ENCODE measurements around the gene ZBTB8OS.
"Not testable (repeated sequence)": the region's sequence is repeated elsewhere in the genome, so short reads cannot be mapped to it uniquely, and the experiment has no call there.

The ZBTB8OS gene

DNA sequence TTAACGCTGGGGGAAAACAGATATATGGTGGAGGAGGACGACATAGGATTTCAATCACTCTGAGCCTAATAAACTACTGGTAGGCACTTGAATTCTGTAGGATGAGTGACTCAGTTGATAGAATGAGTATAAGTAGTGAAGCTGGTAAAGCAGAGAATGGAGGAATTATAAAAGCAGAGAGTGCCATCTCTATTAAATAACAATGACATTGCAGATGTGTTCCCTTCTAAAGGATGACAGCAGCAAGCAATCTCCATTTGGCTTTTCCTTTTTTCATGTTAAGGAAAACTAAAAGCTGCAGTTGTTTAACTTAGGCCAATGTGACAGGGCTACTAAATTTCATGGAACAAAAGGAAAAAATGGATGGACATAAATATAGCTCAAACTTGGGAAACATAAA is 17.5 kb downstream of the ZBTB8OS start:
- DNase-seq (ENCODE audit: low read depth), result no peak
- H3K4me3 ChIP-seq (ENCODE audit: low read length), result no peak overlapping the region
- TF ChIP-seq, protein P1, sequence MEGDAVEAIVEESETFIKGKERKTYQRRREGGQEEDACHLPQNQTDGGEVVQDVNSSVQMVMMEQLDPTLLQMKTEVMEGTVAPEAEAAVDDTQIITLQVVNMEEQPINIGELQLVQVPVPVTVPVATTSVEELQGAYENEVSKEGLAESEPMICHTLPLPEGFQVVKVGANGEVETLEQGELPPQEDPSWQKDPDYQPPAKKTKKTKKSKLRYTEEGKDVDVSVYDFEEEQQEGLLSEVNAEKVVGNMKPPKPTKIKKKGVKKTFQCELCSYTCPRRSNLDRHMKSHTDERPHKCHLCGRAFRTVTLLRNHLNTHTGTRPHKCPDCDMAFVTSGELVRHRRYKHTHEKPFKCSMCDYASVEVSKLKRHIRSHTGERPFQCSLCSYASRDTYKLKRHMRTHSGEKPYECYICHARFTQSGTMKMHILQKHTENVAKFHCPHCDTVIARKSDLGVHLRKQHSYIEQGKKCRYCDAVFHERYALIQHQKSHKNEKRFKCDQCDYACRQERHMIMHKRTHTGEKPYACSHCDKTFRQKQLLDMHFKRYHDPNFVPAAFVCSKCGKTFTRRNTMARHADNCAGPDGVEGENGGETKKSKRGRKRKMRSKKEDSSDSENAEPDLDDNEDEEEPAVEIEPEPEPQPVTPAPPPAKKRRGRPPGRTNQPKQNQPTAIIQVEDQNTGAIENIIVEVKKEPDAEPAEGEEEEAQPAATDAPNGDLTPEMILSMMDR (IDR thresholded peaks at IDR 0.05; ENCODE audit: insufficient read depth, low read depth, low read length, missing control alignments), result no peak

DNA sequence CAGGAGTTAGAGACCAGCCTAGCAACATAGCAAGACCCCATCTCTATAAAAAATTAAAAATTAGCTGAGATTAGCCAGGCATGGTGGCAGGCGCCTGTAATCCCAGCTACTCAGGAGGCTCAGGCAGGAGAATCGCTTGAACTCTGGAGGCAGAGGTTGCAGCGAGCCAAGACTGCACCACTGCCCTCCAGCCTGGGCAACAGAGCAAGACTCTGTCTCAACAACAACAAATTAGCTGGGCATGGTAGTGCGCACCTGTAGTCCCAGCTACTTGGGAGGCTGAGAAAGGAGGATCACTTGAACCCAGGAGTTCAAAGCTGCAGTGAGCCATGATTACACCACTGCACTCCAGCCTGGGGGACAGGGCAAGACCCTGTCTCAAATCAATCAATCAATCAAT is 20.2 kb downstream of the ZBTB8OS start:
- not testable (repeated sequence) for DNase-seq (ENCODE audit: low read depth); H3K4me3 ChIP-seq (ENCODE audit: low read length)

DNA sequence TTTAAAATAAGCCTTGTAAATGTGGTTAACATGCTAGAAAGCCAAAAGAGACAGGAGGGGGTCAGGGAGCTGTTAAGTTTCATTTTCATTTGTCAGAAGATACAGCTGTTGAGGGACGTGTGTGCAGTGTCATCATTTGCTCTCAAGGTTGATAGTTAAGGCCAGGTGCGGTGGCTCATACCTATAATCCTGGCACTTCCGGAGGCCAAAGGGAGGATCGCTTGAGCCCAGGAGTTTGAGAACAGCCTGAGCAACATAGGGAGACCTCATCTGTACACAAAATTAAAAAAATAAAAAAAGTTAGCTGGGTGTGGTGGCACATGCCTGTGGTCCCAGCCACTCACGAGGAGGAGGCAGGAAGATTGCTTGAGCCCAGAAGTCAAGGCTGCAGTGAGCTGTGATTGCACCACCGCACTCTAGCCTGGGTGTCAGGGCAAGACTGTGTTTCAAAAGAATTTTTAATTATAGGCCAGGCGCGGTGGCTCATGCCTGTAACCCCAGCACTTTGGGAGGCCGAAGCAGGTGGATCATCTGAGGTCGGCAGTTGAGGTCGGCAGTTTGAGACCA is 22.7 kb downstream of the ZBTB8OS start:
- TF ChIP-seq, protein P1 (IDR thresholded peaks at IDR 0.05; ENCODE audit: insufficient read depth, low read depth, low read length, missing control alignments), result no peak
- DNase-seq (ENCODE audit: low read depth), result no peak
- no peak overlapping the region for H3K4me3 ChIP-seq (ENCODE audit: low read length)

- no peak for DNase-seq (ENCODE audit: low read depth)
- TF ChIP-seq, protein P1 (IDR thresholded peaks at IDR 0.05; ENCODE audit: insufficient read depth, low read depth, low read length, missing control alignments), result no peak
- no peak overlapping the region for H3K4me3 ChIP-seq (ENCODE audit: low read length)
Observed at GRCh38 chr1:32626176-32626575, 24.2 kb downstream of the ZBTB8OS start.

GRCh38 chr1:32623775-32624174 is 26.6 kb downstream of the ZBTB8OS start:
- TF ChIP-seq, protein P1 (IDR thresholded peaks at IDR 0.05; ENCODE audit: insufficient read depth, low read depth, low read length, missing control alignments), result no peak
- no peak for DNase-seq (ENCODE audit: low read depth)
- H3K4me3 ChIP-seq (ENCODE audit: low read length), result no peak overlapping the region

- DNase-seq (ENCODE audit: low read depth), result no peak
- TF ChIP-seq, protein P1 (IDR thresholded peaks at IDR 0.05; ENCODE audit: insufficient read depth, low read depth, low read length, missing control alignments), result no peak
Observed at GRCh38 chr1:32622806-32623681, 27.3 kb downstream of the ZBTB8OS start.

DNA sequence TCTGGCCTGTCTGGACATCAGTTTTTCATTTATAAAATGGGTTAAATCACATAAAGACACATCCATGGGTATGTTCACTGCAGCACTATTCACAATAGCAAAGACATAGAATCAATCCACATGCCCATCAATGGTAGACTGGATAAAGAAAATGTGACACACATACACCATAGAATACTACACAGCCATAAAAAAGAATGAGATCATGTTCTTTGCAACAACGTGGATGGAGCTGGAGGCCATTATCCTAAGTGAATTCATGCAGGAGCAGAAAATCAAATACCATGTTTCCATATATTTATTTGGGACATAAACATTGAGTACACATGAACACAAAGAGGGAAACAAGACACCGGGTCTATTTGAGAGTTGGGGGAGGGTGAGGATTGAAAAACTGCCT is 28.1 kb downstream of the ZBTB8OS start:
- no peak overlapping the region for H3K4me3 ChIP-seq (ENCODE audit: low read length)
- no peak for DNase-seq (ENCODE audit: low read depth)
- TF ChIP-seq, protein P1 (IDR thresholded peaks at IDR 0.05; ENCODE audit: insufficient read depth, low read depth, low read length, missing control alignments), result no peak

More at GRCh38 chr1:32622806-32623681, 27.3 kb downstream of the ZBTB8OS start:
- H3K4me3 ChIP-seq (ENCODE audit: low read length), result no peak overlapping the region
